Subcutaneous abdominal adipose tissue (tissue), 5 donors: ENCODE data around the gene ABCC6.
"Not testable (repeated sequence)": the region's sequence is repeated elsewhere in the genome, so short reads cannot be mapped to it uniquely, and the experiment has no call there.

Experiments used
- H3K27ac ChIP-seq: one replicate; pipeline ENCODE4 v1.7.0; 2013; ENCODE audit warnings: low read depth, mild to moderate bottlenecking, inconsistent platforms, low read length, moderate library complexity
- H3K27me3 ChIP-seq, 5 donors: one replicate each; pipeline ENCODE4 v1.7.0; 2013; ENCODE audit warnings: low read length in 5 of 5, inconsistent platforms in 1 of 5; ENCODE audit not compliant: control insufficient read depth in 5 of 5, insufficient read depth in 4 of 5
- H3K36me3 ChIP-seq, 5 donors: one replicate each; pipeline ENCODE4 v1.7.0; 2013; ENCODE audit warnings: low read length in 5 of 5; ENCODE audit not compliant: control insufficient read depth in 5 of 5, insufficient read depth in 5 of 5
- H3K4me1 ChIP-seq, 5 donors: one replicate each; pipeline ENCODE4 v1.7.0; 2013; ENCODE audit warnings: low read length in 5 of 5, mild to moderate bottlenecking in 3 of 5, moderate library complexity in 1 of 5; ENCODE audit not compliant: control insufficient read depth in 5 of 5, insufficient read depth in 5 of 5
- H3K4me3 ChIP-seq, 5 donors: one replicate each; pipeline ENCODE4 v1.7.0; 2013; ENCODE audit warnings: low read length in 5 of 5, low read depth in 1 of 5
- H3K9ac ChIP-seq, 5 donors: one replicate each; pipeline ENCODE4 v1.7.0; 2013; ENCODE audit warnings: low read length in 5 of 5, mild to moderate bottlenecking in 4 of 5, moderate library complexity in 3 of 5
- H3K9me3 ChIP-seq, 5 donors: one replicate each; pipeline ENCODE4 v1.7.0; 2013; ENCODE audit warnings: low read length in 5 of 5; ENCODE audit not compliant: control insufficient read depth in 5 of 5
- donor health status: healthy.
- donor health status: healthy.
- donor health status: healthy.
- donor health status: healthy.
- donor health status: healthy.

The ABCC6 gene

GRCh38 chr16:16205864-16206263 lies 17.4 kb downstream of the ABCC6 start:
- H3K27ac ChIP-seq, H3K4me3 ChIP-seq: not testable (repeated sequence)
- peaks cover 0 to 11% (median 0%) of the 10 kb centered on the region in 5 donors for H3K4me1 ChIP-seq

GRCh38 chr16:16204552-16204951 lies 18.7 kb downstream of the ABCC6 start:
- peaks cover 0 to 11% (median 0%) of the 10 kb centered on the region in 5 donors for H3K4me1 ChIP-seq
- not testable (repeated sequence) for H3K36me3 ChIP-seq, H3K27ac ChIP-seq, H3K9ac ChIP-seq, H3K27me3 ChIP-seq, H3K4me3 ChIP-seq, H3K9me3 ChIP-seq

More at GRCh38 chr16:16205864-16206263, 17.4 kb downstream of the ABCC6 start:
- not testable (repeated sequence) for H3K9me3 ChIP-seq, H3K36me3 ChIP-seq, H3K9ac ChIP-seq, H3K27me3 ChIP-seq

GRCh38 chr16:16203494-16203893 lies 19.8 kb downstream of the ABCC6 start:
- not testable (repeated sequence) for H3K4me3 ChIP-seq, H3K27me3 ChIP-seq, H3K9ac ChIP-seq, H3K36me3 ChIP-seq, H3K9me3 ChIP-seq, H3K27ac ChIP-seq
- H3K4me1 ChIP-seq = peaks cover 0 to 11% (median 0%) of the 10 kb centered on the region in 5 donors

- H3K27me3 ChIP-seq, H3K9ac ChIP-seq, H3K27ac ChIP-seq, H3K9me3 ChIP-seq, H3K4me3 ChIP-seq: not testable (repeated sequence)
- Histone ChIP-seq H3K4me1 (peaks cover 0 to 11% (median under 1%) of the 10 kb centered on the region in 5 donors), H3K36me3 (peaks cover 0 to 10% (median under 1%) of the 10 kb centered on the region in 5 donors)
Observed at GRCh38 chr16:16202400-16203143, 20.7 kb downstream of the ABCC6 start.

- H3K4me3 ChIP-seq, H3K27ac ChIP-seq, H3K9ac ChIP-seq, H3K27me3 ChIP-seq, H3K9me3 ChIP-seq, H3K4me1 ChIP-seq: not testable (repeated sequence)
- peaks cover 0 to 17% (median 7%) of the 10 kb centered on the region in 5 donors for H3K36me3 ChIP-seq
Observed at GRCh38 chr16:16201880-16202279, 21.4 kb downstream of the ABCC6 start.

GRCh38 chr16:16200391-16200790 lies 22.9 kb downstream of the ABCC6 start:
- not testable (repeated sequence) for H3K4me1 ChIP-seq, H3K27me3 ChIP-seq, H3K4me3 ChIP-seq, H3K27ac ChIP-seq, H3K9me3 ChIP-seq, H3K9ac ChIP-seq
- H3K36me3 ChIP-seq = peaks cover 0 to 17% (median 9%) of the 10 kb centered on the region in 5 donors

- not testable (repeated sequence) for H3K27ac ChIP-seq
Observed at GRCh38 chr16:16199428-16199827, 23.9 kb downstream of the ABCC6 start.

GRCh38 chr16:16197966-16198365 lies 25.3 kb downstream of the ABCC6 start:
- no peak overlapping the region for H3K27ac ChIP-seq
- peaks cover 0 to 23% (median 9%) of the 10 kb centered on the region in 5 donors for H3K36me3 ChIP-seq

More at GRCh38 chr16:16199428-16199827, 23.9 kb downstream of the ABCC6 start:
- not testable (repeated sequence) for H3K9me3 ChIP-seq, H3K4me1 ChIP-seq, H3K4me3 ChIP-seq, H3K9ac ChIP-seq, H3K27me3 ChIP-seq
- H3K36me3 ChIP-seq = peaks cover 0 to 17% (median 9%) of the 10 kb centered on the region in 5 donors

GRCh38 chr16:16197331-16197730 lies 26.0 kb downstream of the ABCC6 start:
- no peaks in the 10 kb centered on the region for H3K9me3 ChIP-seq
- H3K4me1 ChIP-seq = peaks cover 0 to 3% (median 0%) of the 10 kb centered on the region in 5 donors
- no peak overlapping the region for H3K9ac ChIP-seq
- no peak overlapping the region for H3K4me3 ChIP-seq
- no peak overlapping the region for H3K27ac ChIP-seq
- peaks cover 0 to 27% (median 13%) of the 10 kb centered on the region in 5 donors for H3K36me3 ChIP-seq
- no peaks in the 10 kb centered on the region for H3K27me3 ChIP-seq

More at GRCh38 chr16:16197966-16198365, 25.3 kb downstream of the ABCC6 start:
- Histone ChIP-seq H3K9ac (no peak overlapping the region), H3K9me3 (no peaks in the 10 kb centered on the region), H3K4me1 (peaks cover 0 to 3% (median 0%) of the 10 kb centered on the region in 5 donors), H3K4me3 (no peak overlapping the region), H3K27me3 (no peaks in the 10 kb centered on the region)

GRCh38 chr16:16196099-16196498 lies 27.2 kb downstream of the ABCC6 start:
- Histone ChIP-seq H3K36me3 (peaks cover 0 to 33% (median 17%) of the 10 kb centered on the region in 5 donors), H3K4me3 (no peak overlapping the region), H3K9ac (no peak overlapping the region), H3K4me1 (peaks cover 0 to 10% (median 0%) of the 10 kb centered on the region in 5 donors), H3K9me3 (no peaks in the 10 kb centered on the region), H3K27me3 (no peaks in the 10 kb centered on the region), H3K27ac (no peak overlapping the region)
